DOHH2 (cell line): ENCODE measurements around the gene MCF2L2.

ENCODE experiments used
- H3F3A ChIP-seq: fragments of 200-600 bp; sonication (generic), shearing (Covaris generic); 2 replicates; pipeline ENCODE4 v1.6.0; 2016; ENCODE audit warnings: antibody characterized with exemption, mild to moderate bottlenecking; ENCODE audit not compliant: control insufficient read depth, insufficient read depth
- H3K27ac ChIP-seq: fragments of 200-600 bp; sonication (generic); 2 replicates; pipeline ENCODE4 v1.5.1; 2014; ENCODE audit warnings: low read depth, mild to moderate bottlenecking, low read length, moderate library complexity
- H3K27me3 ChIP-seq: fragments of 200-600 bp; sonication (generic); 2 replicates; pipeline ENCODE4 v1.6.1; 2014; ENCODE audit warnings: mild to moderate bottlenecking, low read length, mixed read lengths; ENCODE audit not compliant: control insufficient read depth
- H3K36me3 ChIP-seq: fragments of 200-600 bp; sonication (generic); 2 replicates; pipeline ENCODE4 v1.6.1; 2014; ENCODE audit warnings: mild to moderate bottlenecking, low read length, moderate library complexity, mixed read lengths; ENCODE audit not compliant: control insufficient read depth
- H3K4me1 ChIP-seq: fragments of 200-600 bp; sonication (generic); 2 replicates; pipeline ENCODE4 v1.6.1; 2014; ENCODE audit warnings: mild to moderate bottlenecking, low read length, mixed read lengths; ENCODE audit not compliant: control insufficient read depth
- H3K4me2 ChIP-seq: fragments of 200-600 bp; sonication (generic); 2 replicates; pipeline ENCODE4 v1.6.0; 2014; ENCODE audit warnings: mild to moderate bottlenecking, low read length, moderate library complexity
- H3K4me3 ChIP-seq: fragments of 200-600 bp; sonication (generic); 2 replicates; pipeline ENCODE4 v1.5.1; 2014; ENCODE audit warnings: mild to moderate bottlenecking, low read length, mixed read lengths
- H3K79me2 ChIP-seq: fragments of 200-600 bp; sonication (generic); 2 replicates; pipeline ENCODE4 v1.6.1; 2014; ENCODE audit warnings: mild to moderate bottlenecking, low read length, mixed read lengths; ENCODE audit not compliant: control insufficient read depth
- H3K9me2 ChIP-seq: fragments of 200-600 bp; sonication (generic); replicated peaks from 2 replicates; pipeline ENCODE4 v1.6.1; 2014; ENCODE audit warnings: mild to moderate bottlenecking, low read length, mixed read lengths; ENCODE audit not compliant: control insufficient read depth
- H3K9me3 ChIP-seq: fragments of 200-600 bp; sonication (generic); 2 replicates; pipeline ENCODE4 v1.6.1; 2014; ENCODE audit warnings: antibody characterized with exemption, low read length, mixed read lengths; ENCODE audit not compliant: control insufficient read depth, insufficient read depth
- H4K20me1 ChIP-seq: fragments of 200-600 bp; sonication (generic); 2 replicates; pipeline ENCODE4 v1.6.0; 2014; ENCODE audit warnings: low read depth, mild to moderate bottlenecking, antibody characterized with exemption, low read length, moderate library complexity; ENCODE audit not compliant: control insufficient read depth, insufficient read depth
- EZH2phosphoT487 ChIP-seq: fragments of 200-600 bp; sonication (generic); IDR thresholded peaks from 2 replicates; pipeline ENCODE4 v1.6.1; 2017; ENCODE audit warnings: borderline replicate concordance, mild to moderate bottlenecking, antibody characterized with exemption, low read length, moderate library complexity, mixed read lengths
- TF ChIP-seq, protein P1 (sequence below): fragments of 200-600 bp; sonication (generic); IDR thresholded peaks from one replicate; pipeline ENCODE4 v1.5.1; 2014; ENCODE audit warnings: antibody characterized with exemption, mild to moderate bottlenecking, low read depth, low read length; ENCODE audit not compliant: poor library complexity, severe bottlenecking

The MCF2L2 gene

DNA sequence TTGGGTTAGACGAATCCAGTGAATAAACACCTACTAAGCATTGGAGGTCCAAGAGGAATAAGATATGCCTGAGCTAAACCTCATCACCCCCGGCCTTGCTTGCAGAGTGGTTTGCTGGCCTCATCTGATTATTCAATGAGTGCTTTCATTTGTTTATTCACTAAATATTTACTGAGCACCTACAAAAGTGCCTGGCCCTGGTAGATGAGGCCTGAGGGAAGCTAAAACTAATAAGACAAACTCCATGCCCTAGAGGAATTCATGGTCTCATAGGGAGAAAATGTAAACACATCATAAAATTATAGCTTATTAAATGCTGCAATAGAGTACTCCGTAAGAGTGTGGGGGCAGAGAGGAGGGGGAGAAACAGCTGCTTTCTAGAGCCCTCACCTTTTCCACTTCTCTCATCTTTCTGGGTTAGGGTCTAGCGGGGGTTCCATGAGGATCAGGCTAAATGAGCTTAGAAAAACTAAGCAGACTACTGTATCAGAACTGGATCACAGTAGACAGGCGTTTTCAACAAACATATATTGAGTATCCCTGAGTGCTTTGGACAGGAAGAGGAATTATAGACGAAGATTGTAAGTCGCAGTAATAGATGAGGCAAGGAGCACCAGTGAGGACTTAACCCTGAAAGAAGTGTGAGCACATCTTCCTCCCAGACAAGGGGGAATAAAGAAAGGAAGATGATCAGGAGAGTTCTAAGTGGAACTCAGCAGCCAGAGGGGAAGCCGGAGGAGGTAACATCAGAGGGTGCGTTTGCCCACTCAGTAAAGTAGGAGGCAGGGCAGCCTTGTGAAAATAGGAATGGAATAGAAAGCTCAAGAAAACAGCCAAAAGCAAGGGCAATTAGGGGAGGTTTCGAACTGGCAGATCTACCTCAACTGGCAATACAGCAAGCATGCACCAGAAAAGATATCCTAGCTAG, 234.4 kb downstream of the MCF2L2 start:
- H3K9me2 ChIP-seq = no peaks in the 10 kb centered on the region
- no peaks in the 10 kb centered on the region for H4K20me1 ChIP-seq
- H3K4me3 ChIP-seq = no peak overlapping the region
- H3F3A ChIP-seq = no peaks in the 10 kb centered on the region
- no peaks in the 10 kb centered on the region for H3K36me3 ChIP-seq
- H3K4me2 ChIP-seq = no peak overlapping the region
- H3K27me3 ChIP-seq = 0 out of 2 replicates have a peak, but pooled peaks cover 3% of the 10 kb centered on the region
- no peaks in the 10 kb centered on the region for H3K4me1 ChIP-seq
- no peaks in the 10 kb centered on the region for H3K9me3 ChIP-seq
- no peak overlapping the region for H3K27ac ChIP-seq
- no peaks in the 10 kb centered on the region for H3K79me2 ChIP-seq
- TF ChIP-seq EZH2phosphoT487 = no peak
- TF ChIP-seq, protein P1, sequence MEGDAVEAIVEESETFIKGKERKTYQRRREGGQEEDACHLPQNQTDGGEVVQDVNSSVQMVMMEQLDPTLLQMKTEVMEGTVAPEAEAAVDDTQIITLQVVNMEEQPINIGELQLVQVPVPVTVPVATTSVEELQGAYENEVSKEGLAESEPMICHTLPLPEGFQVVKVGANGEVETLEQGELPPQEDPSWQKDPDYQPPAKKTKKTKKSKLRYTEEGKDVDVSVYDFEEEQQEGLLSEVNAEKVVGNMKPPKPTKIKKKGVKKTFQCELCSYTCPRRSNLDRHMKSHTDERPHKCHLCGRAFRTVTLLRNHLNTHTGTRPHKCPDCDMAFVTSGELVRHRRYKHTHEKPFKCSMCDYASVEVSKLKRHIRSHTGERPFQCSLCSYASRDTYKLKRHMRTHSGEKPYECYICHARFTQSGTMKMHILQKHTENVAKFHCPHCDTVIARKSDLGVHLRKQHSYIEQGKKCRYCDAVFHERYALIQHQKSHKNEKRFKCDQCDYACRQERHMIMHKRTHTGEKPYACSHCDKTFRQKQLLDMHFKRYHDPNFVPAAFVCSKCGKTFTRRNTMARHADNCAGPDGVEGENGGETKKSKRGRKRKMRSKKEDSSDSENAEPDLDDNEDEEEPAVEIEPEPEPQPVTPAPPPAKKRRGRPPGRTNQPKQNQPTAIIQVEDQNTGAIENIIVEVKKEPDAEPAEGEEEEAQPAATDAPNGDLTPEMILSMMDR = no peak

DNA sequence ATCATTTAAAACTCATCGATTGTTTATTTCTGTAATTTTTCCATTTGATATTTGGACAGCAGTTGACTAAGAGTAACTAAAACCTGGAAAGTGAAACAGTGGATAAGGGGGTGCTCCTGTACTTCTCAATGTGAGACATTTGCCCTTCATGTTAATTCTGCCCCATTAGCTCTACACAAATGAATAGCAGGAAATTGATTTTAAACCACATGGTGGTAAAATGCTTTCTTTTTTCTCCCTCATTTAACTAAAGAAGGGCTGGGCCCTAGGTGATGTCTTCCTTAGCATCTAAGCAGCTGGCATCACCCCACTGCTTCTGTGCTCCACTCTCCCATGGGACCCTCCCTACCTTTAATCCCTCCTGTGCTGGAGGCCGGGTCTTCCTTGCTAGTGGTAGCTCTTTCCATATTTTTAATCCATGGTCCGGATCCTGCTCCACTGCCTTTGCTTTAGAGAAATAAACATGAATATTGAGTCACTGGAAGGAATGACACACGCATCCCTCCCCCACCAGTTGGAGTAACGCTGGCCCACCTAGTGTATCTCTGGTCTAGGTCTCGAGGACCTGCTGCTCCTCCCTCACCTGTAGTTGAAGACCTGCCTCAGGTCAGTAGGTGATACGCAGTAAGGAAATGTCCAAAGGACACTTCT, 235.6 kb downstream of the MCF2L2 start:
- no peaks in the 10 kb centered on the region for H3K4me1 ChIP-seq
- no peaks in the 10 kb centered on the region for H3K9me2 ChIP-seq
- no peaks in the 10 kb centered on the region for H3K36me3 ChIP-seq
- no peaks in the 10 kb centered on the region for H3K79me2 ChIP-seq
- no peak overlapping the region for H3K27ac ChIP-seq
- H3F3A ChIP-seq = no peaks in the 10 kb centered on the region
- no peak for TF ChIP-seq EZH2phosphoT487
- TF ChIP-seq, protein P1 = no peak
- no peak overlapping the region for H3K4me3 ChIP-seq
- H3K27me3 ChIP-seq = 0 out of 2 replicates have a peak, but pooled peaks cover 3% of the 10 kb centered on the region
- H3K9me3 ChIP-seq = no peaks in the 10 kb centered on the region
- no peaks in the 10 kb centered on the region for H4K20me1 ChIP-seq
- no peak overlapping the region for H3K4me2 ChIP-seq

DNA sequence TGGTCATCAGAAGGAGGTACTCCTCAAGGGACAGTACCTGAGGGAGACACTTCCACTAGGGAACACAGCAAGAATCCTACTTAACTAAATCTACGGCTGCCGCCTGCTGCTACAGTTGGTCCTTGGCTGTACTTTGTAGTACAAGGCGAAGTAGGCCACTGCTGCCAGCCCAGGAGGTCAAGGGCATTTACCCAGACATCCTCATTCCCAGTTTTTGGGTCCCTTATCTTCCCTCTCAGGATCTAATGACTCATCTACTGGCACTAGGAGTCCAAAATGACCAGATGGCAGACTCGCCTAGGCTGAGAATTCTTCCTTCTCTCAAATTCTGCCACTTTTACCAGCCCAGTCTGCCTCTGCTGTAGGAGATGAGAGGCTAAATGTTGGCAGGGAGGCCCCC, 238.8 kb downstream of the MCF2L2 start:
- Histone ChIP-seq H3K4me1 (peaks cover 10% of the 10 kb centered on the region), H3F3A (no peaks in the 10 kb centered on the region), H3K4me3 (no peak overlapping the region), H3K27me3 (0 out of 2 replicates have a peak, but pooled peaks cover 3% of the 10 kb centered on the region), H3K9me3 (no peaks in the 10 kb centered on the region), H3K9me2 (no peaks in the 10 kb centered on the region), H3K4me2 (no peak overlapping the region), H3K79me2 (no peaks in the 10 kb centered on the region), H3K27ac (no peak overlapping the region), H4K20me1 (no peaks in the 10 kb centered on the region), H3K36me3 (no peaks in the 10 kb centered on the region)
- TF ChIP-seq, protein P1 = no peak
- TF ChIP-seq EZH2phosphoT487 = no peak
